Testis (tissue), 2 donors: ENCODE measurements around the gene BAD.

Source experiments
- CTCF ChIP-seq, 3 experiments: fragments of 450-650 bp in 2 of 3; fragments of 200-600 bp in 1 of 3; sonication (generic) in 1 of 3; IDR thresholded peaks; one replicate each; pipeline ENCODE4 v1.5.1; 2016 to 2019; ENCODE audit warnings: antibody characterized with exemption in 3 of 3, mild to moderate bottlenecking in 2 of 3, moderate library complexity in 1 of 3
- POLR2A ChIP-seq: fragments of 450-650 bp; IDR thresholded peaks from one replicate; pipeline ENCODE4 v1.6.1; 2017; ENCODE audit warnings: antibody characterized with exemption, mild to moderate bottlenecking, moderate library complexity

- no peak for TF ChIP-seq CTCF (IDR thresholded peaks at IDR 0.05)
- no peak for TF ChIP-seq POLR2A
Observed at GRCh38 chr11:64248578-64248977, 35.9 kb downstream of the BAD start.
